ENCODE data around the gene B3GALT2. TPM values are rescaled to one million over a fixed set of nuclear protein-coding genes. Genes with fewer than 3 reads are reported as not detected.
"Not testable (repeated sequence)": the region's sequence is repeated elsewhere in the genome, so short reads cannot be mapped to it uniquely, and the experiment has no call there.

Gene B3GALT2
- total RNA-seq, 1 experiment from 2014 or later = not detected

GRCh38 chr1:193234530-193234929 is 48.1 kb upstream of the B3GALT2 start:
- H3K9me3 ChIP-seq (ENCODE audit: control insufficient read depth, low read depth, low read length) = no peaks in the 10 kb centered on the region
- no peak overlapping the region for H3K4me2 ChIP-seq (ENCODE audit: insufficient read depth, insufficient read length, low read length)
- no peak overlapping the region for H3K56ac ChIP-seq (ENCODE audit: insufficient read length, low read depth, low read length)
- Mint-ChIP-seq H3K27me3 (ENCODE audit: low read depth) (no peaks in the 10 kb centered on the region), H3K36me3 (ENCODE audit: insufficient read depth in 1 of 3, low read depth in 3 of 3) (peaks cover 2 to 23% (median 5%) of the 10 kb centered on the region in 3 experiments; a peak in 5 of 7 replicates), H3K27ac (0 out of 7 replicates have a peak overlapping the region, but pooled peaks of 1 of the 3 experiments have one; percentile 55), H3K4me1 (no peaks in the 10 kb centered on the region), H3K9me3 (no peaks in the 10 kb centered on the region), H3K4me3 (no peak overlapping the region)
- no peak overlapping the region for H3K4ac ChIP-seq (ENCODE audit: low read depth, low read length)
- no peak for DNase-seq
- no peak overlapping the region for H4K8ac ChIP-seq (replicated peaks; ENCODE audit: insufficient read length, low read depth, low read length)
- WGBS (ENCODE audit: extremely low coverage, insufficient read length, low lambda C conversion rate) = no CpG with 5 or more reads among the region's 1 CpG
- H2BK120ac ChIP-seq (ENCODE audit: low read depth, low read length, poor library complexity, severe bottlenecking) = no peak overlapping the region
- no peak overlapping the region for H2BK5ac ChIP-seq (ENCODE audit: insufficient read length, low read length)
- no peak overlapping the region for H3K23ac ChIP-seq (ENCODE audit: insufficient read length, low read depth, low read length)
- H4K20me1 ChIP-seq (ENCODE audit: control insufficient read depth, insufficient read depth, insufficient read length) = no peaks in the 10 kb centered on the region
- H3K9ac ChIP-seq (ENCODE audit: extremely low read depth, insufficient read length, low read length) = no peak overlapping the region
- no peak overlapping the region for H3K14ac ChIP-seq (ENCODE audit: insufficient read depth, low read length)
- no peaks in the 10 kb centered on the region for H3K79me2 ChIP-seq (ENCODE audit: insufficient read depth, low read length)
- no peak overlapping the region for H3K27ac ChIP-seq (ENCODE audit: insufficient read length, low read depth, low read length)
- H2BK15ac ChIP-seq (ENCODE audit: low read depth, low read length) = no peak overlapping the region
- H2BK20ac ChIP-seq (ENCODE audit: low read depth, low read length, poor library complexity, severe bottlenecking) = no peak overlapping the region
- no peak overlapping the region for H2AK5ac ChIP-seq (ENCODE audit: insufficient read length, low read length)
- H3K18ac ChIP-seq (ENCODE audit: insufficient read length, low read depth, low read length) = no peak overlapping the region
- TF ChIP-seq, protein P1, sequence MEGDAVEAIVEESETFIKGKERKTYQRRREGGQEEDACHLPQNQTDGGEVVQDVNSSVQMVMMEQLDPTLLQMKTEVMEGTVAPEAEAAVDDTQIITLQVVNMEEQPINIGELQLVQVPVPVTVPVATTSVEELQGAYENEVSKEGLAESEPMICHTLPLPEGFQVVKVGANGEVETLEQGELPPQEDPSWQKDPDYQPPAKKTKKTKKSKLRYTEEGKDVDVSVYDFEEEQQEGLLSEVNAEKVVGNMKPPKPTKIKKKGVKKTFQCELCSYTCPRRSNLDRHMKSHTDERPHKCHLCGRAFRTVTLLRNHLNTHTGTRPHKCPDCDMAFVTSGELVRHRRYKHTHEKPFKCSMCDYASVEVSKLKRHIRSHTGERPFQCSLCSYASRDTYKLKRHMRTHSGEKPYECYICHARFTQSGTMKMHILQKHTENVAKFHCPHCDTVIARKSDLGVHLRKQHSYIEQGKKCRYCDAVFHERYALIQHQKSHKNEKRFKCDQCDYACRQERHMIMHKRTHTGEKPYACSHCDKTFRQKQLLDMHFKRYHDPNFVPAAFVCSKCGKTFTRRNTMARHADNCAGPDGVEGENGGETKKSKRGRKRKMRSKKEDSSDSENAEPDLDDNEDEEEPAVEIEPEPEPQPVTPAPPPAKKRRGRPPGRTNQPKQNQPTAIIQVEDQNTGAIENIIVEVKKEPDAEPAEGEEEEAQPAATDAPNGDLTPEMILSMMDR (conservative IDR thresholded peaks at IDR 0.05) = no peak
- H4K91ac ChIP-seq (ENCODE audit: insufficient read length, low read depth, low read length) = no peak overlapping the region
- H3K4me1 ChIP-seq (ENCODE audit: insufficient read depth, low read length) = no peaks in the 10 kb centered on the region
- no peaks in the 10 kb centered on the region for H3K79me1 ChIP-seq (ENCODE audit: insufficient read depth, low read depth, low read length, poor library complexity, severe bottlenecking)
- no peaks in the 10 kb centered on the region for H3K23me2 ChIP-seq (ENCODE audit: insufficient read length, low read depth, low read length, poor library complexity, severe bottlenecking)
- H3K27me3 ChIP-seq (ENCODE audit: insufficient read depth, low read length) = no peaks in the 10 kb centered on the region
- H2AFZ ChIP-seq (ENCODE audit: low read length) = no peak overlapping the region
- H4K5ac ChIP-seq (ENCODE audit: insufficient read length, low read depth, low read length) = no peak overlapping the region
- H3T11ph ChIP-seq (ENCODE audit: low read length) = no peak overlapping the region
- H2BK12ac ChIP-seq (ENCODE audit: insufficient read length, low read depth, low read length) = no peak overlapping the region

- H2AFZ ChIP-seq (ENCODE audit: low read length); DNase-seq; H3T11ph ChIP-seq (ENCODE audit: low read length); H2BK20ac ChIP-seq (ENCODE audit: low read depth, low read length, poor library complexity, severe bottlenecking); H4K5ac ChIP-seq (ENCODE audit: insufficient read length, low read depth, low read length); H3K56ac ChIP-seq (ENCODE audit: insufficient read length, low read depth, low read length); H3K4me3 Mint-ChIP-seq; H3K9me3 Mint-ChIP-seq; H3K4me1 ChIP-seq (ENCODE audit: insufficient read depth, low read length); H3K23ac ChIP-seq (ENCODE audit: insufficient read length, low read depth, low read length); H3K9me3 ChIP-seq (ENCODE audit: control insufficient read depth, low read depth, low read length); H3K27ac Mint-ChIP-seq; H3K79me2 ChIP-seq (ENCODE audit: insufficient read depth, low read length); H3K4me2 ChIP-seq (ENCODE audit: insufficient read depth, insufficient read length, low read length); H4K20me1 ChIP-seq (ENCODE audit: control insufficient read depth, insufficient read depth, insufficient read length); H3K9ac ChIP-seq (ENCODE audit: extremely low read depth, insufficient read length, low read length); H3K4me1 Mint-ChIP-seq; H2BK5ac ChIP-seq (ENCODE audit: insufficient read length, low read length); H4K8ac ChIP-seq (replicated peaks; ENCODE audit: insufficient read length, low read depth, low read length); H2BK12ac ChIP-seq (ENCODE audit: insufficient read length, low read depth, low read length); H2BK15ac ChIP-seq (ENCODE audit: low read depth, low read length); H2AK5ac ChIP-seq (ENCODE audit: insufficient read length, low read length); H3K18ac ChIP-seq (ENCODE audit: insufficient read length, low read depth, low read length); H3K79me1 ChIP-seq (ENCODE audit: insufficient read depth, low read depth, low read length, poor library complexity, severe bottlenecking); H3K27ac ChIP-seq (ENCODE audit: insufficient read length, low read depth, low read length); H2BK120ac ChIP-seq (ENCODE audit: low read depth, low read length, poor library complexity, severe bottlenecking); H4K91ac ChIP-seq (ENCODE audit: insufficient read length, low read depth, low read length); H3K14ac ChIP-seq (ENCODE audit: insufficient read depth, low read length); H3K23me2 ChIP-seq (ENCODE audit: insufficient read length, low read depth, low read length, poor library complexity, severe bottlenecking); H3K27me3 ChIP-seq (ENCODE audit: insufficient read depth, low read length); H3K4ac ChIP-seq (ENCODE audit: low read depth, low read length); H3K27me3 Mint-ChIP-seq (ENCODE audit: low read depth): not testable (repeated sequence)
- H3K36me3 Mint-ChIP-seq (ENCODE audit: insufficient read depth in 1 of 3, low read depth in 3 of 3) = peaks cover 2 to 11% (median 2%) of the 10 kb centered on the region in 3 experiments; a peak in 5 of 7 replicates
These were observed 44.7 kb upstream of the B3GALT2 start for GRCh38 chr1:193231146-193231545.
